NCI-H1048 (cell line): ENCODE measurements around the gene DSTN.
A peak's percentile ranks its signal among the peaks of the same experiment; 100 is the strongest.

Source experiments
- DNase-seq: peaks from one replicate; lab custom pipeline; 2025; lab: John Stamatoyannopoulos, UW

The DSTN gene

GRCh38 chr20:17549131-17549530 lies 20.7 kb upstream of the DSTN start:
- no peak for DNase-seq

GRCh38 chr20:17555106-17555505 lies 14.8 kb upstream of the DSTN start:
- DNase-seq: no peak

- DNase-seq: no peak
These were observed 12.8 kb upstream of the DSTN start for GRCh38 chr20:17556837-17557674.

- DNase-seq: no peak
These were observed 12.2 kb upstream of the DSTN start for GRCh38 chr20:17557675-17558006.

- no peak for DNase-seq
These were observed 11.5 kb upstream of the DSTN start for GRCh38 chr20:17558154-17558940.

GRCh38 chr20:17558941-17559304 lies 11.0 kb upstream of the DSTN start:
- DNase-seq: no peak

GRCh38 chr20:17559338-17559737 lies 10.5 kb upstream of the DSTN start:
- DNase-seq: no peak

GRCh38 chr20:17560344-17561074 lies 9.4 kb upstream of the DSTN start:
- DNase-seq: no peak

- no peak for DNase-seq
These were observed 7.0 kb upstream of the DSTN start for GRCh38 chr20:17562804-17563305.

- no peak for DNase-seq
These were observed 4.6 kb upstream of the DSTN start for GRCh38 chr20:17565169-17565845.

GRCh38 chr20:17566345-17566744 lies 3.5 kb upstream of the DSTN start:
- no peak for DNase-seq

GRCh38 chr20:17568045-17568788 lies 1.7 kb upstream of the DSTN start:
- no peak for DNase-seq

GRCh38 chr20:17568972-17569521 lies 828 bp upstream of the DSTN start:
- DNase-seq: peak; percentile 70

- DNase-seq: no peak
These were observed 675 bp downstream of the DSTN start for GRCh38 chr20:17570347-17571152.

- DNase-seq: no peak
These were observed 1.3 kb downstream of the DSTN start for GRCh38 chr20:17571153-17571527.

GRCh38 chr20:17572034-17572638 lies 2.3 kb downstream of the DSTN start:
- DNase-seq: no peak

- DNase-seq: no peak
These were observed 3.6 kb downstream of the DSTN start for GRCh38 chr20:17573463-17573862.

GRCh38 chr20:17576215-17576614 lies 6.3 kb downstream of the DSTN start:
- DNase-seq: no peak

- DNase-seq: no peak
These were observed 9.6 kb downstream of the DSTN start for GRCh38 chr20:17579369-17580039.
